Vagina (tissue), 2 donors: ENCODE data around the gene C6orf47. TPM values are rescaled to one million over a fixed set of nuclear protein-coding genes. Genes with fewer than 3 reads are reported as not detected.

Experiments used
- DNase-seq, 2 donors: peaks; one replicate each; pipeline ENCODE4 v3.0.0-alpha.2; 2017; ENCODE audit errors: extremely low spot score in 2 of 2
- H3K27ac ChIP-seq: fragments of 200-600 bp; sonication (generic); one replicate; pipeline ENCODE4 v1.5.1; 2019
- H3K27me3 ChIP-seq: fragments of 200-600 bp; sonication (generic); one replicate; pipeline ENCODE4 v1.5.1; 2019
- H3K36me3 ChIP-seq, 2 donors: fragments of 200-600 bp; sonication (generic); one replicate each; pipeline ENCODE4 v1.5.1; 2017 to 2019
- H3K4me1 ChIP-seq: fragments of 200-600 bp; sonication (generic); one replicate; pipeline ENCODE4 v1.5.1; 2019
- H3K4me3 ChIP-seq, 2 donors: fragments of 200-600 bp; sonication (generic); 1 replicate in 1 of 2; 2 replicates in 1 of 2; pipeline ENCODE4 v1.5.1; 2016 to 2019
- H3K9me3 ChIP-seq: fragments of 200-600 bp; sonication (generic); one replicate; pipeline ENCODE4 v1.5.1; 2019
- CTCF ChIP-seq, 3 experiments: fragments of 450-650 bp in 2 of 3; fragments of 200-600 bp in 1 of 3; sonication (generic) in 1 of 3; IDR thresholded peaks; one replicate each; pipeline ENCODE4 v1.5.1; 2017 to 2019; ENCODE audit warnings: antibody characterized with exemption in 3 of 3, mild to moderate bottlenecking in 2 of 3, moderate library complexity in 2 of 3
- POLR2A ChIP-seq, 2 donors: fragments of 450-650 bp; IDR thresholded peaks; one replicate each; pipeline ENCODE4 v1.6.1; 2017; ENCODE audit warnings: antibody characterized with exemption in 2 of 2, mild to moderate bottlenecking in 2 of 2, moderate library complexity in 2 of 2
- POLR2AphosphoS5 ChIP-seq, 2 donors: sonication (generic); formaldehyde crosslinking; IDR thresholded peaks; one replicate each; pipeline ENCODE4 v1.9.0; 2017; ENCODE audit warnings: antibody characterized with exemption in 2 of 2, mild to moderate bottlenecking in 2 of 2, low read depth in 1 of 2; ENCODE audit not compliant: insufficient read depth in 1 of 2
- intact Hi-C: fragments of 100-400 bp; cut with DNase I; formaldehyde crosslinking; loops from one replicate; pipeline ENCODE4 v1.15.1; 2023
- microRNA-seq: library from miRNA; unstranded; fragments of <30 nt; microRNA quantifications from one replicate; pipeline ENCODE4, GENCODE V29; 2017; ENCODE audit warnings: borderline number of aligned reads, borderline replicate concordance
- small RNA-seq: library from RNA; depleted of rRNA; stranded (forward); fragments of <200 nt; gene quantifications from one replicate; pipeline ENCODE3, GENCODE V24; 2016
- total RNA-seq: library from RNA; depleted of rRNA; stranded (reverse); fragments of >200 nt; gene quantifications from one replicate; pipeline ENCODE4 v1.2.3, GENCODE V29; 2016

Gene C6orf47
- total RNA-seq, 1 donor from 2014 or later: 15.2 TPM

GRCh38 chr6:31614075-31614619, 46.4 kb downstream of the C6orf47 start:
- no peak overlapping the region for H3K4me3 ChIP-seq
- no peak overlapping the region for H3K27ac ChIP-seq
- no peaks in the 10 kb centered on the region for H3K9me3 ChIP-seq
- no peaks in the 10 kb centered on the region for H3K36me3 ChIP-seq
- no peaks in the 10 kb centered on the region for H3K4me1 ChIP-seq
- intact Hi-C loops: no loop called here
- H3K27me3 ChIP-seq: no peaks in the 10 kb centered on the region
- DNase-seq: no peak
- TF ChIP-seq POLR2AphosphoS5 (IDR thresholded peaks at IDR 0.05; ENCODE audit: insufficient read depth in 1 of 2, low read depth in 1 of 2): no peak
- TF ChIP-seq CTCF (IDR thresholded peaks at IDR 0.05): no peak
- TF ChIP-seq POLR2A (IDR thresholded peaks at IDR 0.05): no peak

GRCh38 chr6:31610968-31611367, 49.6 kb downstream of the C6orf47 start:
- intact Hi-C loops: no loop called here
- DNase-seq: no peak
- TF ChIP-seq POLR2A (IDR thresholded peaks at IDR 0.05): no peak
- no peak for TF ChIP-seq CTCF (IDR thresholded peaks at IDR 0.05)
- no peak for TF ChIP-seq POLR2AphosphoS5 (IDR thresholded peaks at IDR 0.05; ENCODE audit: insufficient read depth in 1 of 2, low read depth in 1 of 2)
- H3K4me1 ChIP-seq: no peaks in the 10 kb centered on the region
- no peak overlapping the region for H3K4me3 ChIP-seq
- H3K27me3 ChIP-seq: no peaks in the 10 kb centered on the region
- H3K27ac ChIP-seq: no peak overlapping the region
- H3K9me3 ChIP-seq: no peaks in the 10 kb centered on the region
- no peaks in the 10 kb centered on the region for H3K36me3 ChIP-seq

- H3K4me3 ChIP-seq: no peak overlapping the region
- H3K27ac ChIP-seq: no peak overlapping the region
- no peaks in the 10 kb centered on the region for H3K9me3 ChIP-seq
- no peaks in the 10 kb centered on the region for H3K4me1 ChIP-seq
- no peaks in the 10 kb centered on the region for H3K36me3 ChIP-seq
- intact Hi-C loops: no loop called here
- no peaks in the 10 kb centered on the region for H3K27me3 ChIP-seq
- no peak for DNase-seq
- TF ChIP-seq POLR2AphosphoS5 (IDR thresholded peaks at IDR 0.05; ENCODE audit: insufficient read depth in 1 of 2, low read depth in 1 of 2) (no peak), CTCF (IDR thresholded peaks at IDR 0.05) (no peak), POLR2A (IDR thresholded peaks at IDR 0.05) (no peak)
Measured at GRCh38 chr6:31609519-31610406, 50.8 kb downstream of the C6orf47 start.

Small RNAs within 50 kb of the gene (microRNA-seq; reads per million reads assigned to microRNA genes)
- gene MIR4646: not detected
- not detected for gene MIR6832

Small RNAs within 50 kb of the gene (small RNA-seq; reads per million reads assigned to genes)
- gene MIR4646: not detected
- not detected for gene MIR6832
- not detected for gene RF00019
- gene SNORA38: 7.8 reads per million, percentile 91 among the genes with 10 or more reads in this experiment
- not detected for gene UQCRHP1

Other genes with a start within 250 kb of the C6orf47 start
- 3.2 TPM for gene MICB, start 162.6 kb downstream of the C6orf47 start, total RNA-seq
- gene MCCD1, start 131.8 kb downstream of the C6orf47 start, total RNA-seq: not detected
- gene DDX39B, start 118.8 kb downstream of the C6orf47 start, total RNA-seq: 299 TPM
- 5.4 TPM for gene ATP6V1G2, start 114.2 kb downstream of the C6orf47 start, total RNA-seq
- gene NFKBIL1, start 113.2 kb downstream of the C6orf47 start, total RNA-seq: 14.2 TPM
- gene LTA, start 88.5 kb downstream of the C6orf47 start, total RNA-seq: not detected
- gene TNF, start 85.2 kb downstream of the C6orf47 start, total RNA-seq: not detected
- gene LTB, start 78.4 kb downstream of the C6orf47 start, total RNA-seq: 5.4 TPM
- gene LST1, start 74.5 kb downstream of the C6orf47 start, total RNA-seq: not detected
- gene NCR3, start 67.8 kb downstream of the C6orf47 start, total RNA-seq: not detected
- gene AIF1, start 45.5 kb downstream of the C6orf47 start, total RNA-seq: 25.0 TPM
- gene PRRC2A, start 40.1 kb downstream of the C6orf47 start, total RNA-seq: 74.6 TPM
- gene BAG6, start 8.1 kb downstream of the C6orf47 start, total RNA-seq: 139 TPM
- not detected for gene APOM, start 4.9 kb downstream of the C6orf47 start, total RNA-seq
- gene GPANK1, start 4.2 kb upstream of the C6orf47 start, total RNA-seq: 16.9 TPM
- 219 TPM for gene CSNK2B, start 5.3 kb upstream of the C6orf47 start, total RNA-seq
- gene LY6G5B, start 9.2 kb upstream of the C6orf47 start, total RNA-seq: 7.4 TPM
- 1.7 TPM for gene LY6G5C, start 20.3 kb upstream of the C6orf47 start, total RNA-seq
- gene ABHD16A, start 42.5 kb upstream of the C6orf47 start, total RNA-seq: 53.0 TPM
- not detected for gene LY6G6F, start 46.1 kb upstream of the C6orf47 start, total RNA-seq
- not detected for gene LY6G6D, start 54.6 kb upstream of the C6orf47 start, total RNA-seq
- not detected for gene LY6G6C, start 61.0 kb upstream of the C6orf47 start, total RNA-seq
- not detected for gene MPIG6B, start 62.6 kb upstream of the C6orf47 start, total RNA-seq
- gene DDAH2, start 68.5 kb upstream of the C6orf47 start, total RNA-seq: 108 TPM
- gene CLIC1, start 75.8 kb upstream of the C6orf47 start, total RNA-seq: 250 TPM
- gene MSH5, start 79.2 kb upstream of the C6orf47 start, total RNA-seq: 11.0 TPM
- gene SAPCD1, start 101.9 kb upstream of the C6orf47 start, total RNA-seq: not detected
- 0.74 TPM for gene VWA7, start 116.5 kb upstream of the C6orf47 start, total RNA-seq
- gene VARS1, start 135.0 kb upstream of the C6orf47 start, total RNA-seq: 39.8 TPM
- gene LSM2, start 146.2 kb upstream of the C6orf47 start, total RNA-seq: 51.6 TPM
- gene HSPA1L, start 154.5 kb upstream of the C6orf47 start, total RNA-seq: 0.98 TPM
- gene HSPA1A, start 154.8 kb upstream of the C6orf47 start, total RNA-seq: 345 TPM
- 466 TPM for gene HSPA1B, start 167.0 kb upstream of the C6orf47 start, total RNA-seq
- 26.0 TPM for gene NEU1, start 202.0 kb upstream of the C6orf47 start, total RNA-seq
- 5.9 TPM for gene SLC44A4, start 218.2 kb upstream of the C6orf47 start, total RNA-seq
- 45.2 TPM for gene EHMT2, start 236.9 kb upstream of the C6orf47 start, total RNA-seq
- 1.7 TPM for gene ZBTB12, start 241.3 kb upstream of the C6orf47 start, total RNA-seq